NCI-H446 (cell line): ENCODE measurements around the gene CDC6.
"Not testable (repeated sequence)": the region's sequence is repeated elsewhere in the genome, so short reads cannot be mapped to it uniquely, and the experiment has no call there.

ENCODE experiments used
- DNase-seq, 2 experiments: peaks; one replicate each; lab custom pipeline; 2025; lab: John Stamatoyannopoulos, UW

CDC6 gene

DNA sequence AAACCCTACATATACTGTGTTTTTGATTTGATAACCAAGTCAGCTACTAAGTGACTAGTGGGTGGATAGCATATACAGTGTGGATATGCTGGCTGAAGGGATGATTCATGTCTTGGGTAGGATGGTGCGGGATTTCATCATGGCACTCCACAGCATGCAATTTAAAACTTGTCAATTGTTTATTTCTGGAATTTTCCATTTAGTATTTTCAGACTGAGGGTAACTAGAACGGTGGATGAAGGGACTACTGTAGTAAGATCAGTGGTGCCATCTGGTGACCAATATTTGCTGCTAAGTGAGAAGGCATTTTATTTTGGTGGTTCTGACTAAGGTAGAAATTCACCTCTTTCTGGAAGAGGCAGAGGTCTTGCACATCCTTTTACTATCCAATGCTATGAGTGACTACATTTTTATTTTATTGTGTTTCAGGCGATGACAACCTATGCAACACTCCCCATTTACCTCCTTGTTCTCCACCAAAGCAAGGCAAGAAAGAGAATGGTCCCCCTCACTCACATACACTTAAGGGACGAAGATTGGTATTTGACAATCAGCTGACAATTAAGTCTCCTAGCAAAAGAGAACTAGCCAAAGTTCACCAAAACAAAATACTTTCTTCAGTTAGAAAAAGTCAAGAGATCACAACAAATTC lies 3.1 kb downstream of the CDC6 start:
- peak; percentile 16 to 39 for DNase-seq

DNA sequence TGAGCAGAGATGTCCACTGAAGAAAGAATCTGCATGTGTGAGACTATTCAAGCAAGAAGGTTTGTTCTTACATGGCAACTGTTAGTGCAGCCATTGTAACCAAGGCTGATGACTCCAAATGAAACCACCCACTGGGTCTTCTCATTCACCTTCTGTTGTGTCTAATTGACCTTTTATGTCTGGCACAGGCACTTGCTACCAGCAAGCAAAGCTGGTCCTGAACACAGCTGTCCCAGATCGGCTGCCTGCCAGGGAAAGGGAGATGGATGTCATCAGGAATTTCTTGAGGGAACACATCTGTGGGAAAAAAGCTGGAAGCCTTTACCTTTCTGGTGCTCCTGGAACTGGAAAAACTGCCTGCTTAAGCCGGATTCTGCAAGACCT lies 3.6 kb downstream of the CDC6 start:
- DNase-seq = no peak

DNA sequence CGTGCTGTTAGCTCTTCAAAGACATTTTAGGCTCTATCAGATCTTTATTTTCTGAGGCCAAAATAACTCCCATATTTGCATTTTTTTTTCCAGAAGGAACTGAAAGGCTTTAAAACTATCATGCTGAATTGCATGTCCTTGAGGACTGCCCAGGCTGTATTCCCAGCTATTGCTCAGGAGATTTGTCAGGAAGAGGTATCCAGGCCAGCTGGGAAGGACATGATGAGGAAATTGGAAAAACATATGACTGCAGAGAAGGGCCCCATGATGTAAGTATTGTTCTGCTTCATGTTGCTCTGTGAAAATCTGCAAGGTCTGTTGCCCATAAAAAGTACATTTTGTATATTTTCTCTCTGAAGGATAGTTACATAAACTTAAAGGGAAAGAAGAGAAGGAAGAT lies 5.7 kb downstream of the CDC6 start:
- no peak for DNase-seq

DNA sequence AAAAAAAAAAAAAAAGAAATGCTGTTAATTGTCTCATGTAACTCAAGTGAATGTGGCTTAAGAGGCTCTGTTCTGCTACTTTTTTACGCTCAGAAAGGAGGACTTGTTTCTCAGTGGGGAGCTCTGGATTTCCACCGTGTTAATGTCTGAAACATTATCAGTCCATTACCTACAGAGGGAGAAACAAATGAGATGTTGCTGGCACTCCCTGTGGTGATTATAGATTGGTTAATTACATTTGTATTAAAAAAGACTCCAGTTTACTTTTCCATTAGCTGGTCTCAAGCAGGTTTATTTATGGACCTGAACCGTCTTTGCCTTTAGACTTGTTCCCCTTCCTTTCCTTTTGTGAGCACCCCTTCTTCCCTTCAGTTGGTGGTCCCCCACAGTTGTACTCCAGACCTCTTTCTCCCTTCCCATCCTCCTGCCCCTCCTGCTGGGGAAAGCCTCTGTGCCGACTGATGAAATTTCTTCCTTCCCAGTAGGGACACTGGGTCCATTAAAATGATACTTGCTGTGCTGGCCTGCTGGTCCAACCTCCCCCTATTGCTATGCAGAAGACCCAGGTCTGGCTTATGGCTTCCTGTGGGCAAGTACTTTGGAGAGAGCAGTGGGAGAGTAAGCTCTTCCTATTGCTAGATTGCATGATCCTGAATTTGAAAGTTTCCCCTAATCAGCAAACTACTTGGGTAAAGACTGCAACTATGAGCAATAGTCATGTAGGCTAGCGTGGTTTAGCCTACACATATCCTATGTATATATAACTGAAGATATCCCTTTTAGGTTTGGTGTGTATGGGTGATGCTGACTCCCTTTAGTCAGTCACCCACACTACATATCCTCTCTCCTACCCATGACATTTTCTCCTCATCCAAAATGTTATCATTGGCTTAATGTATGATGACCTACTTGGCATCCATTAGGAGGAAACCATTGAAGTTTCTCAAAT lies 8.1 kb downstream of the CDC6 start:
- no peak for DNase-seq

DNA sequence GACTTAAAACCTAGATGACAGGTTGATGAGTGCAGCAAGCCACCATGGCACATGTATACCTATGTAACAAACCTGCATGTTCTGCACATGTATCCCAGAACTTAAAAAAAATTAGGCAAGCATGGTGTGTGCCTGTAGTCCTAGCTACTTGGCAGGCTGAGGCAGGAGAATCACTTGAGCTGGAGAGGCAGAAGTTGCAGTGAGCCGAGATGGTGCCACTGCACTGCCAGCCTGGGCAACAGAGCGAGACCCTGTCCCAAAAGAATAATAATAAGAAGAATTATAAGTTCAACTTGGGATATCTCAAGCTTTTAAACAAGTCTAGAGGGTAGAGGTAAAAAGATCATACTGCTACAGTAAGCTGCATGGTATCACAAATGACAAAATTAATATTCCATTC lies 9.8 kb downstream of the CDC6 start:
- no peak for DNase-seq

DNA sequence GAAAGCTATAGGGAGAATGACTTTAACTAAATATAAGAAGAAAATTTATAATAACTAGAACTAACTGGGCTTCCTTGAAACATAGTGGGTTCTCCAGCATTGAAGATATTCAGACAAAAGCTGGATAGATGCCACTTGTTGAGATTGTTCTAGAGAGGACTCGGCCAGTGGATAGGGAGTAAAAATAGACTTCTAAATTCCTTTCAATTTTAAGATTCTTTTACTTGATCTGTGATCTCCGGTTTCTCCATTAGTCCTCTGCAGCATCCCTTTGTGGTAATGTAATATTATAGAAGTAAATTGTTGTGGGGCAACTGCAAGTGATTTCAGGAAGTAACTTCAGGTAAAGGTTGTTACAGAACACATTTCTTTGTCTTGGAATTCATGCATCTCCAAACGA lies 11.0 kb downstream of the CDC6 start:
- no peak for DNase-seq

DNA sequence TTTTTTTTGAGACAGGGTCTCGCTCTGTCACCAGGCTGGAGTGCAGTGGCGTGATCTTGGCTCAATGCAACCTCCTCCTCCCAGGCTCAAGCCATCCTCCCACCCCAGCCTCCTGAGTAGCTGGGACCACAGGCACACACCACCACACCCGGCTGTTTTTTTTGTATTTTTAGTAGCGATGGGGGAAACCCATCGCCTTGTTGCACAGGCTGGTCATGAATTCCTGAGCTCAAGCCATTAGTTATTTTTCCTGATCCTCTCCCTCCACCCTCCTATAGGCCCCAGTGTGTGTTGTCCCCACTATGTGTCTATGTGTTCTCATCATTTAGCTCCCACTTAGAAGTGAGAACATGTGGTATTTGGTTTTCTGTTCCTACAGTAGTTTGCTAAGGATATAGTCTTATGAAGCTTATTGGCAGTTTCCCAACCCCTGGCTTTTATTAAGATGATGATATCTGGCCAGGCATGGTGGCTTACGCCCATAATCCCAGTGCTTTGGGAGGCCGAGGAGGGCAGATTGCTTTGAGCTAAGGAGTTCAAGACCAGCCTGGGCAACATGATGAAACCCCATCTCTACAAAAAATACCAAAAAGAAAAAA lies 11.6 kb downstream of the CDC6 start:
- DNase-seq = not testable (repeated sequence)

DNA sequence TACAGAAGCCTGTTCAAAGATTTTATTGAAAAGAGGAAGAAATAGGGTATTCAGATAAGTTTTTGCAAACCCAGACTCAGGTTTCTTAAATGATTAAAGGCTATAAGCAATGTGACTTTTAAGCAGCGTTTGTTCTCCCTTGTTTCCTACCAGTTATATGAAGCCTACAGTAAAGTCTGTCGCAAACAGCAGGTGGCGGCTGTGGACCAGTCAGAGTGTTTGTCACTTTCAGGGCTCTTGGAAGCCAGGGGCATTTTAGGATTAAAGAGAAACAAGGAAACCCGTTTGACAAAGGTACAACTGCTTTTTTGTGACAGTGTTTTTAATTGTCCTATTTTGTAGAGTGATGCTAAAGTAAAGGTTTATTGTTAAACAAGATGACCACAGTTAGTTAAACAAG lies 13.6 kb downstream of the CDC6 start:
- DNase-seq = no peak

DNA sequence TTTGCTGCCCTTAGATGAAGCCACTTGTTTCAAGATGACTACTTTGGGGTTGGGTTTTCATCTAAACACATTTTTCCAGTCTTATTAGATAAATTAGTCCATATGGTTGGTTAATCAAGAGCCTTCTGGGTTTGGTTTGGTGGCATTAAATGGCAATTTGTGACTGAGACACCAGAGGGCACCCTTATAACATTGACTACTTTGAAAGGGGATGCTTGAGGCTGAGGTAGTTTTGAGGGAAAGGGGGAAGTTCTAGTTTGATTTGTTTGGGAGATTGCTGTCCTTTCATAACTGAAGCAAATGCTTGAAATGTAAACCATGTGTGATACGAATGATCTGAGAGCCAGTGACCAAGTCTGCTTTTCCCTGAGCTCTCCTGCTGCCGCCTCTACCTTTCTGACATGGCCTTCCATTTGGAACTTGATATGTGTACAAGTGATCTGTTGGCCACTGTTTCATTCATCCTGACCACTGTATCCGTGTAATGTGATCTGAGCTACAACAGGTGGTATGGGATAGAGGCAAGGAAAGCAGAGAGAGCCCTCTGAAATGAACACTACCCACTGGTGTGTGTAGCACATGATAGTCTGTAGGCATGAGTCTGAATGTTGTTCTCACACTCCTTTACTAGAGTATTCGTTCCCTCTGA lies 15.5 kb downstream of the CDC6 start:
- DNase-seq = peak; percentile 45 to 61

DNA sequence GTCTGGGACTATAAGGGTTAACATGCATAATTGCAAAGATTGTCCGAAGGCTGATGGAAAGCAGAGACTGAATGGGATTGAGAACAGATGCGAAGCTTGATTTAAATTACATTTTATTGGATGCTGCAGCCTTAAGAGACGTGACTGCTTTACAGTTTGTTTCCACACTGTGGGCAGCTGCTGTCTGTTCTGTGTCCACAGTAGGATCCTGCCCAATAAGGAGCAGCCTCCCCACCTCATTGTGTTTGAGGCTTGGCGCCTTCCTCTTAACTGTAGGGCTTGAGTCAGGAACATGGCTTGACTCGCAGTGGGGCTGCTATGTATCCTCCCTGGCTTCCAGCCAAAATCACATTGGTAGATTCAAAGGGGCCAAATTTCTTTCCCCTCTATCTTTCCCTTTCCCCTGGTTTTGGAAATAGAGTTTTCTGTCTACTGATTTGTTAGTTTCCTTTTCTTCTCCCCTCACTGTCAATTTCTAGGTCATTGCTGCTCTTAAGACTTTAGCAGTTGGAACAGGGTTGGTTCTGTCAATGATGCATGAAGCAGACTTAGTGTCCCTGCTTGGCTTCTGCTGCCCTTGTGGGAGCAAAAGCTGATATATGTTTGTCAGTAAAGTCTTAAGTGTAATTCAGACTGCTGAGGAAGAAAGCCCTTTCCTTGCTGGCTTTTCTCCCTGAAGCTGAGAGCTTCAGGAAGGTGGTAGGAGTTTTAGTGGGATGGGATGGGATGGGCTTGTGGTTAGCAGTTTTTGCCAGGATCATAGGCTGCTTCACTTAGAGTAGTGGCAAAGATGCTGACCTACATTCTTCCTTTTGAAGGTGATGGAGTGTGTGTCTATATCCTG lies 16.3 kb downstream of the CDC6 start:
- peak; percentile 22 to 74 for DNase-seq

DNA sequence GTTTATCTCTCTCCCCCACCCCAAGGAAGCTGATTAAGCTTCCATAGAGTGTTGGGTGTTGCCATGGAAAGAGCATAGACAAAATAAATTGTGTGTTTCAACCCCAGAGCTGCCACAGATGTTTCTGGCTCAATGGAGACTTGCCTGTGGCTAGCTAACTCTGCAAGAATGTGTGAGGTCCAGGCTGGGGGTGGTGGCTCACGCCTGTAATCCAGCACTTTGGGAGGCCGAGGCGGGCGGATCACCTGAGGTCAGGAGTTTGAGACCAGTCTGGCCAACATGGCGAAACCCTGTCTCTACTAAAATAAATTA lies 16.8 kb downstream of the CDC6 start:
- not testable (repeated sequence) for DNase-seq

DNA sequence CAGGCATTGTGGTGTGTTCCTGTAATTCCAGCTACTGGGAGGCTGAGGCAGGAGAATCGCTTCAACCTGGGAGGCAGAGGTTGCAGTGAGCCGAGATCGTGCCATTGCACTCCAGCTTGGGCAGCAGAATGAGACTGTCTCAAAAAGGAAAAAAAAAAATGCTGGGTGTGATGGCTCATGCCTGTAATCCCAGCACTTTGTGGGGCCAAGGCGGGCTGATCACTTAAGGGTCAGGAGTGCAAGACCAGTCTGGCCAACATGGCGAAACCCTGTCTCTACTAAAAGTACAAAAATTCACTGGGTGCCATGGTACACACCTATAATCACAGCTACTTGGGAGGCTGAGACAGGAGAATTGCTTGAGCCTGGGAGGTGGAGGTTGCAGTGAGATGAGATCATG lies 17.2 kb downstream of the CDC6 start:
- not testable (repeated sequence) for DNase-seq

DNA sequence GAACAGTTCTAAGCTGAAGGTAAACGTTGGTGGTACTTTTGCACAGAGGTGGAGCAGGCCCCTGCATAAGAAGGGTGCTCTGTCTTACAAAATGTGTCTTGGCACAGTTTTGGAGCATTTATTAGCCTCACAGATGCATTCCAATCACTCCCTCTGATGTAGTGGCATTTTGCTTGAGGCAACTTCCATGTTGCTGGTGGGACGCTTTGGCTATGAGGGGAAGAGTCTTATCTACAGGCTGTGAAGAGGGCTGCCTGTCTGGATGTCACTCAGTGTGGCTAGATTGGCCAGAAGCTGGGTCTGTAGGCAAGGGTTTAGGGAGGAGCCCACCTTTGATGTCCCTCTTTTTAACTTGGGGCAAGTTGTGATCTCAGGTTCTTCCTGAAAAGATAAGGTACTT lies 18.7 kb downstream of the CDC6 start:
- no peak for DNase-seq

DNA sequence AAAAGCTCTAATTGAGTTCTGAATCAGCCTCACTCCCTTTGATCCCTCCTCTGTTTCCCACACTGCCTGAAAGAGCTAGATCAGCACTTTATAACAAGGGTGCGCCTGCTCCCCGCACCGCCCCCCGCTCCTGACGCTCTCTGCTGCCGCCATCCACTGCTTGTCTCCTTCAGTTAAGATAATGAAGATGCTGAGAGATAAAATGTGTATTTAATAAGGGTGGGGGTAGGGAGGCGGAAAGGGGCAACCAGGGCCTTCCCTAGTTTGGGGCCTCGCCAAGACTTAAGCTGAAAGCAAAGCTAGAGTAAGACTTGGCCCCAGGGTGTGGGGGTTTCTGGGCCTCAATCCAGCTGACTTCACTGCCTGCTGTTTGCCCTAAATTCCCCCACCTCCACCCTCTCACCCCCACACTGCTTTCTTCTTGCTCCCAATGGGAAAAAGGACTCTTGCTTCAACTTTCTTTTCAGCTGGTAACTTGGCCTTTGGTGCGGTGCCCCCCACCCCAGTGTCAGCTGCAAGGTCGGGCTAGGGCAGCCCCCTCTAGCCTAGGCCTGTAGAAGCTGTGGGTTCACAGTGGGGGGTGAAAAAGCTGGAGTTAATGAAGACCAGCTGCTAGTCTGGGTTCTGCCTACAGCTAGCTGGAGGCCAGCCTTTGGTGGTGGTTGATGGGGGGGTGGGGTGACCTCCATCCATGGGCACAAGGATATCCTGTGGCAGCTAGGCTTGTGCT lies 19.5 kb downstream of the CDC6 start:
- peak; percentile 77 to 81 for DNase-seq

DNA sequence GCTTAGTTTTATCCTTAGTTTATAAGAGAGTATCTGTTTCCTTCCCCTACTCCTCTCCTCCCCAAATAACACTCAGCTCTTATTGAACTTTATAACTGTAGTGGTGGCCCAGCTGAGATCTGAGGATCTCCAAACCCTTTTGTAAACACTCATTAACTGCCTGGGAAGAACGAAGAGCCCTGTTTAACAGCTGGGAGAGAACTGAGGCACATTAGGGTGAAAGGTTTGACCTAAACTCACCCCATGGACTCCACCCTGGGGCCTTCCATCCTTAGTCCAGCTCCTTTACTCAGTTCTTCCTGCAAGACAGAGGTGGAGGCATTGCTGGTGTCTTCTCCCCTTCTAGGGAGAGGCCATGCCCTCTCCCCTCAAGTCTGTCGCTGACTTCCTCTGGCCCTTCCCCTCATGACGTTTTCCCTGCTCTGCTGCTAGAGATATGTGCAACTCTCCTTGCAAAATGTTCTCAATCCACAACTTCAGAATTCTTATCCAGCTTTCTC lies 20.1 kb downstream of the CDC6 start:
- DNase-seq = no peak

DNA sequence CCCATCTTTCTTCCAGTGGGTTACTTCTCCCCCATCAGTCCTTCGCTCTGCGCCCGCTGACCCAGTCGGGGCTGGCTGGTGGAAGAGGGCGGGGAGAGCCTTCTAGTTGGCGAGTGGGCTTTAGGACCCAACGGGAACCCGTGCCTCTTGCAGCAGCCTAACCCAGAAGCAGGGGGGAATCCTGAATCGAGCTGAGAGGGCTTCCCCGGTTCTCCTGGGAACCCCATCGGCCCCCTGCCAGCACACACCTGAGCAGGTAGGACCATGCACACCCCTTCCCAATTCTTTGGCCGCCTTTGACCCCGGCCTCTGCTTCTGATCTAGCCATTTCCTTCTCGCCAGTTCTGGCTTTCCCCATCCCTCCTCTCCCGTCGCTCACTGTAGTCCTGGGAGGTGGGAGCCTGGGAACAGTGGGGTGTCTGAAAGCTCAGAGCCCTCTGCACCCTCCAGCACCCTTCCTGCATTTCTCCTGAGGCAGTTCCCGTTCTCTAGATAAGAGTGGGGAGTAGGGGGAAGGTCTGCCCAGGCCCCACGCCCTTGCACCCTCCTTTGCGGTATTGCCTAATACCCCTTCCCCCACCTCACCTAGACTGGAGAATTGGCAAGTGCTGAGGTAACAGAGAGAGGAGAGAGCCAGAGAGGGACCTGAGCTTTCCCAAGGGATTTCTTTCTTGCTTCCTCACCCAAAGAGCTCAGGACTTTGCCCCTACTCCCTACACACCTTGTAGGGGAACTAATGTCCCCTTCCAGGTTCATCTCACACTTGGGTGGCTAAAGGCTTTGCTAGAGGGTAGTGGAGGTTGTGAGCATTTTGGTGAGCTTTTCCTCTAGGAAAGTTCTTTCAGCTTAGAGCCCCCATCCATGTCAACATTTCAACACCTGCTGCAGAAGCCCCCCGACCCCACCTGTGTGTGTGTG lies 21.6 kb downstream of the CDC6 start, which contains the start of gene RARA:
Gene RARA (plus strand): TSS at position 150 of the 918 bp plus-strand sequence. CDS start 22,039 bp downstream, outside the sequence.
- peak in 1 of 2 experiments; percentile 10 for DNase-seq

DNA sequence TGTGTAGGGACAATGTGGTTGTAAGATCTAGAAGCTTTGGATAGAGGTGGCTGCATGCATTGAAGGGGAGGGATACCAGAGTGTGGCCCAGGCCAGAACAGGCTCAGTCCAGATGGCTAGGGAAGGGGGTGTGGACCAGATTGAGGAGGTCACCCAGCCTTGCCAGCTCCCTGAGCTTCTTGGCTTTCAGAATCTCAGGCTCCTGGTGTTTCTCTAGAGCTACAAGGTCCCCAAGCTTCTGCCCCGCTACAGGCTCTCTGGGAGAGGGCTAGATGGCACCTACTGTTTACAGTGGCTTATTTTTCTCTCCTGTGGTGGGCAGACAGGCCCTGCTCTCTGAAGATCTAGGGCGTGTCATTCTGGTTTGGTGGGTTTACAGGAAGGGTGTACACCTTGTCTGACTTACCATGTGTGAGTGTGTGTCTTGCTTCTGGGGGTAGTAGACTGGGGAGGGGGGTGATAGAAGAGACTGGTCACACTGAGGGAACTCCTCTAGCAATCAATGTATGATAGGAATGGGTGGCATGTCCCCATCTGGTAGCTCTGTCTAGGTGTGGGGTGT lies 22.4 kb downstream of the CDC6 start:
- peak in 1 of 2 experiments; percentile 43 for DNase-seq

DNA sequence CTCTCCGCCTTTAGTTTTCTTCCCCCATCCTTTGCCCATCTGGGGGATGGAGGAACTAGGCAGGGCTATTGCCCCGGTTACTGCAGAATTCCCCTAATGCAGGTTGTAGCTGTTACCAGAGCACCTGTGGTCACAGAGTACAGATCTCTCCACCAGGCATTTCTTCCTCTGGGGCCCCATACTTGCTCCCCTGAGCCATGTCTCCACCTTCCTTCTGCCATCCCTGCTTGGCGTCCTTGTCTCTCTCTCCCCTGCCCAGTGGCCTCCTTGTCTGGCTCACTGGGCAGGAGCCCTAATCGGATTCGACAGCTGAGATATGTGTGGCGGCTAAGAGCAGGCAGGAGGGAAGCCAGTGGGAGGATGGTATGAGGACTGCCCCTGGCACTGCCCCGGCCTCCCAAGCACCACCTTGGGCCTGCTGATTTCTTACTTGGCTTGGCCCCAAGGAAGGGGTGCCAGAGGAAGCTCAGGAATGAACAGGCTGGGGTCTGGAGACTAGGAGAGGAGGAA lies 23.3 kb downstream of the CDC6 start:
- peak in 1 of 2 experiments; percentile 43 for DNase-seq

DNA sequence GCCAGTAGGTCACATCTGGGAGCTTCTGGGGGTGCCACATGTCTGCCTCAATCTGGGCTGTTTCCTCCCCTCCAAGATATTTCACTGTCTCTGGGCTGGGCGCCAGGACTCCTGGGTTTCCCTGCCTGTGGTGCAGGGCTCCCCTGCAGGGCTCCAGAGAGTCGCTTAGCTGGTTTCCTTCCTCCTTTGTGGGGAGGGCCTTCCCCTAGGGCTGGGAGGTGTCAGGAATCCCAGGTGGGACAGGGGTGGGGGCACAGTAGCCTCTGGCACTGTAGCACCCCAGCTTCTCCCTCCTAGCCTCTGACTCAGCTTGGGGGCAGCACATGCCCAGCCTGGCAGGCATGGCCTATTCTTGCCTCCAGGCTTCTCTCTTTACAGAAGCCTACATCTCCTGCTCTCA lies 23.9 kb downstream of the CDC6 start:
- DNase-seq = peak in 1 of 2 experiments; percentile 66
